MM.1S (cell line): ENCODE data around the gene CCDC85C.

Experiments
- DNase-seq: peaks from one replicate; pipeline ENCODE4 v3.0.0-alpha.2; 2015
- H2AFZ ChIP-seq: fragments of 300-600 bp; sonication (generic); 2 replicates; pipeline ENCODE4 v1.6.0; 2016; ENCODE audit warnings: antibody characterized with exemption, low read length
- H3F3A ChIP-seq: fragments of 300-600 bp; sonication (generic); 2 replicates; pipeline ENCODE4 v1.6.1; 2016; ENCODE audit warnings: mild to moderate bottlenecking, antibody characterized with exemption, low read length, moderate library complexity, mixed read lengths; ENCODE audit not compliant: insufficient read depth
- H3K27ac ChIP-seq: fragments of 300-600 bp; sonication (generic); 2 replicates; pipeline ENCODE4 v1.5.1; 2016; ENCODE audit warnings: mild to moderate bottlenecking, low read length
- H3K27me3 ChIP-seq: fragments of 300-600 bp; sonication (generic); replicated peaks from 2 replicates; pipeline ENCODE4 v1.6.0; 2016; ENCODE audit warnings: low read length; ENCODE audit not compliant: insufficient read depth
- H3K36me3 ChIP-seq: fragments of 300-600 bp; sonication (generic); replicated peaks from 2 replicates; pipeline ENCODE4 v1.6.1; 2016; ENCODE audit warnings: mild to moderate bottlenecking, low read length, mixed read lengths; ENCODE audit not compliant: insufficient read depth
- H3K4me1 ChIP-seq: fragments of 300-600 bp; sonication (generic); 2 replicates; pipeline ENCODE4 v1.6.1; 2016; ENCODE audit warnings: low read length, mixed read lengths
- H3K4me2 ChIP-seq: fragments of 300-600 bp; sonication (generic); 2 replicates; pipeline ENCODE4 v1.6.0; 2016; ENCODE audit warnings: low read depth, low read length
- H3K4me3 ChIP-seq: fragments of 300-600 bp; sonication (generic); 2 replicates; pipeline ENCODE4 v1.5.1; 2016; ENCODE audit warnings: low read length, mixed read lengths
- H3K79me2 ChIP-seq: fragments of 300-600 bp; sonication (generic); 2 replicates; pipeline ENCODE4 v1.6.1; 2016; ENCODE audit warnings: mixed run types, low read length, mixed read lengths
- H3K9ac ChIP-seq: fragments of 300-600 bp; sonication (generic); 2 replicates; pipeline ENCODE4 v1.6.1; 2016; ENCODE audit warnings: low read length, mixed read lengths
- H3K9me2 ChIP-seq: fragments of 300-600 bp; sonication (generic); replicated peaks from 2 replicates; pipeline ENCODE4 v1.6.1; 2016; ENCODE audit warnings: mild to moderate bottlenecking, low read length, mixed read lengths; ENCODE audit not compliant: insufficient read depth
- H3K9me3 ChIP-seq: fragments of 300-600 bp; sonication (generic); replicated peaks from 2 replicates; pipeline ENCODE4 v1.6.1; 2016; ENCODE audit warnings: mild to moderate bottlenecking, low read length, mixed read lengths; ENCODE audit not compliant: insufficient read depth
- H4K20me1 ChIP-seq: fragments of 300-600 bp; sonication (generic); 2 replicates; pipeline ENCODE4 v1.6.1; 2016; ENCODE audit warnings: mild to moderate bottlenecking, low read length, moderate library complexity, mixed read lengths; ENCODE audit not compliant: insufficient read depth
- CTCF ChIP-seq: fragments of 300-600 bp; sonication (generic); IDR thresholded peaks from 2 replicates; pipeline ENCODE4 v1.5.1; 2016; ENCODE audit warnings: antibody characterized with exemption, low read length, mixed read lengths
- EZH2 ChIP-seq: fragments of 300-600 bp; sonication (generic); optimal IDR thresholded peaks from 2 replicates; pipeline ENCODE3; 2017; ENCODE audit warnings: low read depth, mild to moderate bottlenecking, antibody characterized with exemption, low read length, mixed read lengths
- EZH2phosphoT487 ChIP-seq: fragments of 300-600 bp; sonication (generic); IDR thresholded peaks from 2 replicates; pipeline ENCODE4 v1.6.1; 2018; ENCODE audit warnings: antibody characterized with exemption, low read length

CCDC85C gene

DNA sequence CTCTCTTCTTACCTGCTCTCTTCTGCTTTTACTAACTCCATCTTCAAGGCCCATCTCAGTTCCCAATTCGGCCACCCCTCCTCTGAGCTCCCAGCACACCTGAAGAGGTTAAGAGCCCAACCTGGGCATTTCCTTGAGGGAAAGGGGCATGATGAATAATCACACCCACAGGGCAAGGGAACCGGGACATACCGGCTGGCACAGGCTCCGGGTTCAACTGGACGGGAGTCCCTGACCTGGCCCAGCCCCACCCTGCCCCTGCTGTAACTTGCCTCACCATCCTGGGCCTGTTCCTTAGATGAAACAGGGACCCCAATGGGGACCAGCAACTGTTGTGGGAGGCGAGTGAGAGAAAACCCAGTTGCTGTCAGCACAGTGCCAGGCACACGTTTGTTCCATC, 8.5 kb downstream of the CCDC85C start:
- no peaks in the 10 kb centered on the region for H3K9me2 ChIP-seq
- H3K4me3 ChIP-seq, result peak overlapping the region; percentile 51; the same call in 1 of the 2 replicates
- H3K9ac ChIP-seq, result no peak overlapping the region; the same call in 1 of the 2 replicates
- H3K4me1 ChIP-seq, result no peaks in the 10 kb centered on the region
- H3F3A ChIP-seq, result no peaks in the 10 kb centered on the region
- H3K36me3 ChIP-seq, result no peaks in the 10 kb centered on the region
- H2AFZ ChIP-seq, result no peak overlapping the region
- H4K20me1 ChIP-seq, result no peaks in the 10 kb centered on the region
- no peak for DNase-seq
- H3K79me2 ChIP-seq, result peaks cover 16% of the 10 kb centered on the region
- no peaks in the 10 kb centered on the region for H3K9me3 ChIP-seq
- H3K27me3 ChIP-seq, result no peaks in the 10 kb centered on the region
- H3K27ac ChIP-seq, result peak overlapping the region; percentile 69; the same call in 1 of the 2 replicates
- peak overlapping the region; percentile 81; the same call in 1 of the 2 replicates for H3K4me2 ChIP-seq
- TF ChIP-seq EZH2phosphoT487 (no peak), CTCF (no peak)

DNA sequence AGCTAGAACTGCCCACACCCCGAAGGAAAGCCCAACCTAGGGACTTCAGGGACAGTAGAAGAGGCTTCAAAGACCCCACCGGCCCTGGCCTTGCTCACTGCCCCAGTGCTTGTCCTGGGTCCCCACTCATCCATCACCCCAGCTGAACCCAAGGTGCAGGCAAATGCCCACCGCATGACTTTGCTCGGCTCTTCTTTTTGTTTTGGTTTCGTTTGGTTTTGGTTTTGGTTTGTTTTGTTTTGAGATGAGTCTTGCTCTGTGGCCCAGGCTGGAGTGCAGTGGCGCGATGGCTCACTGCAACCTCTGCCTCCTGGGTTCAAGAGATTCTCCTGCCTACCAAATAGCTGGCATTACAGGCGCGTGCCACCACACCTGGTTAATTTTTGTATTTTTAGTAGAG, 9.0 kb downstream of the CCDC85C start:
- no peaks in the 10 kb centered on the region for H4K20me1 ChIP-seq
- H3K79me2 ChIP-seq, result peaks cover 11% of the 10 kb centered on the region

DNA sequence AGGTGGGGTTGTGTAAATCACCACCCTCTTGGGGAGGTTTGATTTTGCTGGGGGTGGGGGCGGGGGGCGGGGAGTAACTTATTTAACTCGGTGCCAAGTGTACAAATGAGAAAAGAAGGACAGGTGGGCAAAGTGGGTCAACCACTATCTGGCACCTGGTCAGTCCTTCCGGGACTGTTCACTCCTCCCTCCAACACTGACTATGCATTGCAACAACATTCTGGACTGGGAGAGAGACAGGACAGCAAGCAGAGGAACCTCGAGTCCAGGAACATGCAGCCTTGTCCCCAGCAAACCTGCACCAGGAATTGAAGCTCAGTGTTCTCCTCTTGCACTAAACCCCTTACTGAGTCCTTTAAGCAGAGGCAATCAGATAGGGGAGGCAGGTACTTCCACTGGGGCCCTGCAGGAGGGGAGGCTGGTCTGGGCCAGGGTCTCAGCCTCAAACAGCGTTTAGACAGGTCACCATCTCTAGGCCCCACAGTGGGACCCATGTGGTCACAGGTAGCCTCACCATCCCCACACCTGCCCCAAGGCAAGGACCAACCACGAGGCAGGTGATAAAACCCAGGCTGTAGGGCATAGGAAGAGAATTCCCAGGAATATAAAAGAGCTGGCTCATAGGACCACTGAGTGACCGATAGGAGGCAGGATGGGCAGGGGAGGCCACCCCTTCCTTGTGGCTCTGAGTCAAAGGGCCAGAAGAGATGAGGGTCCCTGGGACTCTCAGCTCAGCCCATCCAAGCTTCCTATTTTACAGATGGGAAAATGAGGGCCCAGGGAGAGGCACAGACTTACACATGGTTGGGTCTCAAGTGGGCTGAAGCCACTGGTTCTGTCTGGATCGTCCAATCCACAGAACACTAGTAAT, 9.8 kb downstream of the CCDC85C start:
- no peaks in the 10 kb centered on the region for H3K36me3 ChIP-seq
- H3K79me2 ChIP-seq, result peaks cover 9% of the 10 kb centered on the region
- H4K20me1 ChIP-seq, result no peaks in the 10 kb centered on the region
- no peaks in the 10 kb centered on the region for H3K27me3 ChIP-seq
- peak overlapping the region; percentile 31; the same call in 1 of the 2 replicates for H2AFZ ChIP-seq
- TF ChIP-seq EZH2phosphoT487, result no peak
- no peak for TF ChIP-seq EZH2
- no peak for TF ChIP-seq CTCF
- H3K9ac ChIP-seq, result peak overlapping the region; percentile 60
- H3K9me2 ChIP-seq, result no peaks in the 10 kb centered on the region
- peak overlapping the region; percentile 69 for H3K27ac ChIP-seq
- no peaks in the 10 kb centered on the region for H3F3A ChIP-seq
- no peaks in the 10 kb centered on the region for H3K4me1 ChIP-seq
- no peak for DNase-seq
- H3K9me3 ChIP-seq, result no peaks in the 10 kb centered on the region
- peak overlapping the region; percentile 51 for H3K4me3 ChIP-seq
- peak overlapping the region; percentile 81 for H3K4me2 ChIP-seq

More for the DNA sequence above, 9.0 kb downstream of the CCDC85C start:
- peak overlapping the region; percentile 31; the same call in 1 of the 2 replicates for H2AFZ ChIP-seq
- H3K9me3 ChIP-seq, result no peaks in the 10 kb centered on the region
- H3K9me2 ChIP-seq, result no peaks in the 10 kb centered on the region
- no peaks in the 10 kb centered on the region for H3K36me3 ChIP-seq
- no peaks in the 10 kb centered on the region for H3F3A ChIP-seq
- no peaks in the 10 kb centered on the region for H3K4me1 ChIP-seq
- H3K27ac ChIP-seq, result peak overlapping the region; percentile 69
- DNase-seq, result peak; percentile 69
- TF ChIP-seq CTCF (no peak), EZH2phosphoT487 (no peak), EZH2 (no peak)
- no peaks in the 10 kb centered on the region for H3K27me3 ChIP-seq
- H3K9ac ChIP-seq, result peak overlapping the region; percentile 60
- H3K4me2 ChIP-seq, result peak overlapping the region; percentile 81
- peak overlapping the region; percentile 51 for H3K4me3 ChIP-seq
